Testis (tissue), 2 donors: ENCODE results near the gene HFM1.

ENCODE experiments used
- CTCF ChIP-seq, 3 experiments: fragments of 450-650 bp in 2 of 3; fragments of 200-600 bp in 1 of 3; sonication (generic) in 1 of 3; IDR thresholded peaks; one replicate each; pipeline ENCODE4 v1.5.1; 2016 to 2019; ENCODE audit warnings: antibody characterized with exemption in 3 of 3, mild to moderate bottlenecking in 2 of 3, moderate library complexity in 1 of 3
- POLR2A ChIP-seq: fragments of 450-650 bp; IDR thresholded peaks from one replicate; pipeline ENCODE4 v1.6.1; 2017; ENCODE audit warnings: antibody characterized with exemption, mild to moderate bottlenecking, moderate library complexity

- TF ChIP-seq CTCF (IDR thresholded peaks at IDR 0.05), result no peak
- no peak for TF ChIP-seq POLR2A
These were observed 69.8 kb downstream of the HFM1 start for GRCh38 chr1:91334856-91335255.
